GOT3 (cell line): Measurements from ENCODE around the gene FFAR2.
"Not testable (repeated sequence)": the region's sequence is repeated elsewhere in the genome, so short reads cannot be mapped to it uniquely, and the experiment has no call there.

Experiments used
- DNase-seq: peaks from one replicate; lab custom pipeline; 2025; ENCODE audit warnings: mixed read lengths; lab: John Stamatoyannopoulos, UW

Gene FFAR2

DNA sequence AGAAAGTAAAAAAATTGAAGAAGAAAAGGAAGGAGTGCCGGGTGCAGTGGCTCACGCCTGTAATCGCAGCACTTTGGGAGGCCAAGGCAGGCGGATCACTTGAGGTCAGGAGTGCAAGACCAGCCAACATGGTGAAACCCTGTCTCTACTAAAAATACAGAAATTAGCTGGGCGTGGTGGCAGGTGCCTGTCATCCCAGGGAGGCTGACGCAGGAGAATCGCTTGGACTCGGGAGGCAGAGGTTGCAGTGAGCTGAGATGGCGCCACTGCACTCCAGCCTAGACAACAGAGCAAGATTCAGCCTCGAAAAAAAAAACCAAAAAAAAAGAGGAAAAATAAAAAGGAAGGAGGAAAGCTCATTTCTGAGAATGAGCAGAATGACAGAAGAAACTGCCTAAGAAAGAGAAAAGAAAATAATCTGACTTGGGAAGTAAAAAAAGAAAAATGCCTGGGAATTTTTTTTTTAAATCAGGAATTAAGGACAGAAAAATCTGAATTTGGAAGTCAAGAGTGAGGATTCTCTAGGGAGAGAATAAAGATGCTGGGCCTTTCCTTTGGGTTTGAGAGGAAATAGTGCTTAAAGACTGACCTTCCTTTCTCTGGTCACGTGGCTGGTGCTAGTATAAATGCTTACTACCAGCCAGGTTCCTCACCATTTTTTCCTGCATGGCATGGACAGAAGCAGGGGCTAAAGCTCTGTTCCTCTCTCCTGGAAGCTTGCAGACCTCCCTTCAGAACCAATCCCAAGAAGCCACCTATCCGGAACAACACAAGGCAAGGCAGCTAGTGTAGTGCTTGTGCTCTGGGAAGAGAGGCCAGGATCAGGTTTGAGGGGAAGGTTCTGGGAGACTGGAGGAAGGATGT, at the start of gene FFAR2:
TSS of gene FFAR2 (plus strand) at position 652 of the 864 bp plus-strand sequence. CDS start 1,458 bp downstream, outside the sequence.
- no peak for DNase-seq

DNA sequence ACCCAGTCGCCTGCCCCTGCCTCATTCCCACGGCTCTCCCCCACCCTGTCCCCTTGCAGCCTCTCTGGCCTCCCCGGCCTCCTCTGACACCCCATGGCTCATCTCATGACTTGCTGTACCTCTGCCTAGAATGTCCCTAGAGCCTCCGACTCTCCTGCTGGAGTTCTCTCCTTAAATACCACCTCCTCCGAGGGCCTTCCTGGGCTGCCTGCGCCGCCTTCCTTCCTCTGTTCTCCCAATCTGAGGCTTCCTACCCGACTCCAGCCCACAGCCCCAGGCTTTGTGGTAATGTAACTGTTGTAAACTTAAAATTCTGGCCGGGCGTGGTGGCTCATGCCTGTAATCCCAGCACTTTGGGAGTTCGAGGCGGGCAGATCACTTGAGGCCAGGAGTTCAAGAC, 49.5 kb upstream of the FFAR2 start:
- DNase-seq = no peak

DNA sequence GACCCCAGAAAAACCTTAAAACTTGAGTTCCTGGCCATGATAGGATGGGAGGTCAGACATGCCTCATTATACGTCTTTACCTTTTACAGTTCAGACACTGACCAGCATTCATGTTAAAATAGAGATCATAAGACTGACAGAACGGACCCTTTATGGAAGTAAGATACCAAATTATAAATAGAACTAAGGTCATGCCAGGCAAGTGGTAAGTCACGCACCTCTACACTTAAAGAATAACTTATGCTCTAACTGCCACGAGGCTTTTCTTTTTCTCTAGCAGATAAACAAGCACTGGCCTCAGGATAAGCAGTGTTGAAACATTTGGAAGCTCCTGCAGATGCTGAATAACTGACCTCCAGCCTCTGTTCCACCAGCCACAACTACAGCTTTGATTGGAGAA, 48.8 kb upstream of the FFAR2 start:
- no peak for DNase-seq

DNA sequence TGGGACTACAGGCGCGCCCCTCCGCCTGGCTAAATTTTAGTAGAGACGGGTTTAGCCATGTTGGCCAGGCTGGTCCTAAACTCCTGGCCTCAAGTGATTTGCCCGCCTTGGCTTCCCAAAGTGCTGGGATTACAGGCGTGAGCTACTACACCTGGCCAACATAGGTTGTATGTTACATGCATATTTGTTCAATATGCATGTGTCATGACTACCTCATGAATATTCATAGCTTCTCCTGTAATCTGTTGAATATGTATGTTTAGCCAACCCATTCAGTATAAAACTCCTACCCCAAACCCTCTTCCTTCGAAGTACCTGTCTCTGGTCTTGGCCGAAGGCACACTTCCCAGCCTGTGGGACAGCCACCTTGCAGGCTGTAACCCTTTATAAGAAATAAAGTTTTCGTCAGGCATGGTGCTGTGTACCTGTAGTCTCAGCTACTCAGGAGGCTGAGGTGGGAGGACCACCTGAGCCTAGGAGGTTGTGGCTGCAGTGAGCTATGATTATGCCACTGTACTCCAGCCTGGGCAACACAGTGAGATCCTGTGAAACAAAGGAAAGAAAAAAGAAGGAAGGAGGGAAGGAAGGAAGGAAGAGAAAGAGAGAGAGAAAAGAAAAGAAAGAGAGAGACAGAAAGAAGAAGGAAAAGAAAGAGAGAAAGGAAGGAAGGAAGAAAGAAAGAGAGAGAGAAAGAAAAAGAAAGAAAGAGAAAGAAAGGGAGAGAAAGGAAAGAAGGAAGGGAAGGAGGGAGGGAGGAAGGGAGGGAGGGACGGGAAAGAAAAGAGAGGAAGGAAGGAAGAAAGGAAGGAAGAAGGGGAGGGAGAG, 47.9 kb upstream of the FFAR2 start:
- DNase-seq = no peak

DNA sequence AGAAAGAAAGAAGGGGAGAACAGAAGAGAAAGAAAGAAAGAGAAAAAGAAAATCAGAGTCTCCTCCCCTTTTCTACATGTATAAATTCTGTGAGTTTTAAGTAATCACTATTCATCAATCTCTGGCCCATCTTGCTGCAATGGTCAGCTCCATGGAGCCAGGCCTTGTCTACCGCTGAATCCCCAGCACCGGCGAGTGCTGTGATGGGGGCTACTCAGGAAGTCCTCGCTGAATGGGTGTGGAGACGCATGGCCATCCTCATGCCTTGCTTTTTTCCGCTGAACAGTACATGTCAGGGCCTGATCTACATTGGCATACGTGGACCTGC, 47.3 kb upstream of the FFAR2 start:
- no peak for DNase-seq

DNA sequence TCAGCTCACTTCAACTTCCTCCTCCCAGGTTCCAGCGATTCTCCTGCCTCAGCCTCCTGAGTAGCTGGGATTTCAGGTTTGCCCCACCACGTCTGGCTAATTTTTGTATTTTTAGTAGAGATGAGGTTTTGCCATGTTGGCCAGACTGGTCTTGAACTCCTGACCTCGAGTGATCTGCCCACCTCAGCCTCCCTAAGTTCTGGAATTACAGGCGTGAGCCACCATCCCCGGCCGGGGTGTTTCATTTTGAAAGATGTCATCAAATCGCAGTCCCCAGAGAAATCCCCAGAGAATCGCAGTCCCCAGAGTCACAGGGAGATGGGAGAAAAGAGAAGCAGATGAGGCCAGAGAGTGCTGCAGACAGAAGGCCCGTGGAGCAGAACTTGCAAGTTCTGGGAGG, 46.6 kb upstream of the FFAR2 start:
- DNase-seq = not testable (repeated sequence)

DNA sequence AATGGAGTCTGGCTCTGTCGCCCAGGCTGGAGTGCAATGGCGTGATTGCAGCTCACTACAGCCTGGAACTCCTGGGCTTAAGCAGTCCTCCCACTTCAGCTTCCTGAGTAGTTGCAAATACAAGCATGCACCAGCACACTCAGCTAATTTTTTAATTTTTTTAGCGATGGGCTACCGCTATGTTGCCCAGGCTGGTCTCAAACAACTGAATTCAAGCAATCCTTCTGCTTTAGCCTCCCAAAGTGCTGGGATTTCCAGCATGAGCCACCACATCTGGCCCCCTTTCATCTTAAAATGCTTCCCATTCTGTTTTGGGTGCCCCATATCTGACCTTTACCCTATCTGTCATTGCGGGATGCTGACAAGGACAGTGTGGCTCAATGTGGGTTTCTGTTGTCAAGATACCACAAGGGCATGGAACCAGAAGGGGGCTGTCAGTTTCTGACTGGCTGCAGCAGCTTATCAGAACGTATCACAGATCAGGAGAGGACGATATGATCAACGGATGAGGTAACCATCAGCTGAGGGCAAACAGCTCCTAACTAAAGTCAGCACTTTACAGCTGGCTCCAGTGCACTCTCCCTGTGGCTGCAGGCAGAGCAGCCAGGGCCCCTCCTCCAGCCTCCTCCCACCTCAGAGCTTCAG, 44.8 kb upstream of the FFAR2 start:
- DNase-seq = no peak

DNA sequence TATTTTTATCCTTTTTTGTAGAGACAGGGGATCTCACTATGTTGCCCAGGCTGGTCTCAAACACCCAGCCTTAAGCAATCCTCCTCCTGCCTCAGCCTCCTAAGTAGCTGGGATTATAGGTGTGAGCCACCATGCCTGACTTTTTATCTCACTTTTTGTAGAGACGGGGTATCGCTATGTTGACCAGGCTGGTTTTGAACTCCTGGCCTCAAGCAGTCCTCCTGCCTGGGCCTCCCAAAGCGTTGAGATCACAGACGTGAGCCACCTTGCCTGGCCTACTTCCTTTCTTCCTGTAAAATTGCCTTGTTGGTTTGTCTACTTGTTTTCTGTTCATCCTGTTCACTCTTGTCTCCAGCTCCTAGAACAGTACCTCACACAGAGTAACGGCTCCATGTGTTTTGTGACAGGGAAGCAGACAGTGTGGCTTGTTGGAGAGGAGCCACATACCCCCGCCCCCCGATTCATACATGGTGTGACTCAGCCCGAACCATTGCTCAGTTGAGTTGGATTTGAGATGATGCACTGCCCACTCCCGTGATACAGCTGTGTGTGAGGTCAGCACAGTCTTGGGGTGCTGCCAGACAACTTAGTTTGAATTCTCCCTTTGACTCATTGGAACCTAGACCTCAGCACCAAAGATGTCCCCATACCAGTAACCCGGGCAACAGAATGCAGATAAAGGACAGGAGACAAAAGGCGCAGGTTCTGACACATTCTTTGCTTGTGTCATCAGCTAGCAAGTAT, 43.0 kb upstream of the FFAR2 start:
- DNase-seq = peak; percentile 70

DNA sequence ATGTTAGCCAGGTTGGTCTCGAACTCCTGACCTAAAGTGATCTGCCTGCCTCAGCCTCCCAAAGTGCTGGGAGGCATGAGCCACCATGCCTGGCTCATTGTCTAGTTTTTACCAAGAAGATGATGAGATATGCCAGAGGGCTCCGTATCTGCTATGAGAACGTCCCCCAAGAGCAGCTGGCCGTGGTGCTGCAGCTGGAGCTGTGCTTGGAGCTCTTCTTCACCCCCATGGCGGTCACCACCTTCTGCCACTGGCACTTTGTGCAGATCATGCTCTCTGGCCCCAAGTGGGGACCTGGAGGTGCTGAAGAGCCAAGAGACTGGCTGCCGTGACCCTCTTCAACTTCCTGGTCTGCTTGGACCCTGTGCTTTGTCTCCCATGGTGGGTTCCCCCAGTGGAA, 40.4 kb upstream of the FFAR2 start:
- no peak for DNase-seq

DNA sequence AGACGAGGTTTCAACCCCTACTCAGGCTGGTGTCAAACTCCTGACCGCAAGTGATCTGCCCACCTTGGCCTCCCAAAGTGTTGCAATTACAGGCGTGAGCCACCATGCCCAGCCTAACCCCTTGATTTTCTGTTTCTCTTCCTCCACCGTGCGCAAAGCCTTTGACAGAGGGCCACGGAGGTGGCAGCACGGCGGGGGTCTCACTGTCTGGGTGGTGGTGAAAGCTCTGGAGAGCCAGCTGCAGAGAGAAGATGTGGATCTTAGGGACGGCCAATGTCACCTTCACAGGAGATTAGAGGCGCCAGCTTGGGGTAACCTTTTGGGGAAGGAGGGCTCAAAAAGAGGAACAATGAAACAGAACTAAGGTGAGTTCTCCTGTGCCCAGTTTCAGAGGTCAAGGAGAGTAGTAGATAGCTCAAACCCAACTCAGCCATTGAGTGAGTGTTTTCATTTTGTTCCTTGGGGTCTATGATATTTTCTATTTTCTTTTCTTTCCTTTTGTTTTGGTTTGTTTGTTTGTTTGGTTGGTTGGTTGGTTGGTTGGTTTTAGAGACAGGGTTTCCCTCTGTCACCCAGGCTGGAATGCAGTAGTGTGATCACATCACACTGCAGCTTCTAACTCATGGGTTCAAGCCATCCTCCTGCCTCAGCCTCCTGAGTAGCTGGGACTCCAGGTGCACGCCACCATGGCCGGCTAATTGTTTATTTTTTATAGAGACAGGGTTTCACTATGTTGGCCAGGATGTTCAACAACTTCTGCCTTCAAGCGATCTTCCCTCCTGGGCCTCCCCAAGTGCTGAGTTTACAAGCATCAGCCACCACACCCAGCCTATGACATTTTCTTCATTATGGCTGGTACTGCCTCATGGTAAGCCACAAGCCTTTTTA, 39.5 kb upstream of the FFAR2 start:
- no peak for DNase-seq

DNA sequence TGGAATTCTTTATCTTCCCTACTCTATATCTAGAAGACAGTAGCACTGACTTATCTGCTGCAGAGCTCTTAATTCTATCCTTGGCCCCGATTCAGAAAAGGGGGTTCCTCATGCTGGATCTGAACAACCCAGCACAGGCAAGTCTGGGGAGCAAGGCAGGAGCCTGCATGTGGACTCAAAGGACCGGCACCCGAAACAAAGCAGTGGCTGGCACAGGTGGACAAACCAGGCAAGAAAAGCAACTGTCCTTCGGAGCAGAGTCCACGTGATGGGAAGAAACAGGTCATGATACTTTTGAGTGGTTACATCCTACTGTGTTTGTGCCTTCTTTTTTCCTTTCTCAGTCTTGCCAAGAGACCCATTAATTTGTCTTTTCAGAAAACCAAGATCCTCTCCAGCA, 38.9 kb upstream of the FFAR2 start:
- DNase-seq = no peak

DNA sequence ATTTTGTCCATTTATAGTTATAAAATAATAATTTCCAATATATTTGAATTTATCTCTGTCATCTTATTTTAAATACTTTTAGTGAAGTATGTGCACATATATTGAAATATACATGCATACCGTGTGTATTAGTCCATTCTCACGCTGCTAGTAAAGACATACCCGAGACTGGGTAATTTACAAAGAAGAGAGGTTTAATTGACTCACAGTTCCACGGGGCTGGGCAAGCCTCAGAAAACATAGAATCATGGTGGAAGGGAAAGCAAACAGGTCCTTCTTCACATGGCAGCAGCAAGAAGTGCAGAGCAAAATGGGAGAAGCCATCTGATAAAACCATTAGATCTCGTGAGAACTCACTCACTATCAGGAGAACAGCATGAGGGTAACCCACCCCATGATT, 37.6 kb upstream of the FFAR2 start:
- no peak for DNase-seq

DNA sequence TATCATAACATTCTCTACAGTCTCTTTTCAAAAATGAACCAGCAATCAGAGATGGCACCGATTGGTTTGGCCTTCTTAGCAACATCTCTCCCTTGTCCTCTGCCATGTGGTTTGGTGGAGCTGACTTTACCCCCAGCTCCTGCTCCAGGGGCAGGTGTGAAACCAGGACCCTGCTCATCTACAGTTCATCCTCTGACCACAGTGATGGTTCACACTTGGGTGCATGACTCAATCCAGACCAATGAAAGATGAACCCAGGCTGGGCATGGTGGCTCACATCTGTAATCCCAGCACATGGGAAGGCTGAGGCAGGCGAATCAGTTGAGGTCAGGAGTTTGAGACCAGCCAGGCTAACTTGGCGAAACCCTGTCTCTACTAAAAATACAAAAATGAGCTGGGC, 33.6 kb upstream of the FFAR2 start:
- DNase-seq = no peak

DNA sequence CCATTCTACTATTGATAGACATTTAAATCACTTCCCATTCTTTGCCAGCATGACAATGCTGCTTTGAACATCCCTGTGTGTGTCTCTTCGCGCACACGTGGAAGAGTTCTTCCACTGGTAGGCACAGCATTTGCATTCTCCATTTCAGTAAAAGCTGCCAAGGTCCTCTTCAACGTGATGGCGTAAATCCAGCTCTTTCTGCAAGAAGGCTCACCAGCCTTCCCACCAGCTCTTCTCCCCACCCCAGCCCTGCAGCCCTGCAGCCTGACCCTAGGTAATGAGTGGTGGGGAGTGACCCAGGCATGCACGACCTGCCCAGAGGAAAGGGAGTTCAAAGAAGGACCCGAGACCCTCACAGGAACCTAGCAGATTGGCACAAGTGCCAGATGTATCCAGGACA, 31.7 kb upstream of the FFAR2 start:
- no peak for DNase-seq

DNA sequence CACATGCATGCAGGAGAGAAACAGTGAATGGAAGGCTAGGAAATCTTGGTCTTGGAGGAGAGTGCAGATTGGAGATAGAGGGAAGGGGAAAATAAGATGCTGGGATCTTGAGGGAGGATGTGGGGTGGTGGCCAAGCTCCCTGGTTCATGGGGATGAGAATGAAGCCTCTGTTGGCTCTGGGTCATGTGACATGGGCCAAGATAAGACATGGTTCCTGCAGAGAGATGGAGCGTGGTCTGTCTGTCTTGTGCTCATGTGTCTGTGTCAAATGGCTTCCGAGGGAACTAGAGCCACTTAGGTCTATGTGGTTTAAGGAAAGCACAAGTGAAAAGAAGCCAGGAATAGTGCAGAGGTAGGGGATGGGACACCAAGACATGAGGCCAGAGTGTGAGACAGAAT, 30.8 kb upstream of the FFAR2 start:
- DNase-seq = no peak

DNA sequence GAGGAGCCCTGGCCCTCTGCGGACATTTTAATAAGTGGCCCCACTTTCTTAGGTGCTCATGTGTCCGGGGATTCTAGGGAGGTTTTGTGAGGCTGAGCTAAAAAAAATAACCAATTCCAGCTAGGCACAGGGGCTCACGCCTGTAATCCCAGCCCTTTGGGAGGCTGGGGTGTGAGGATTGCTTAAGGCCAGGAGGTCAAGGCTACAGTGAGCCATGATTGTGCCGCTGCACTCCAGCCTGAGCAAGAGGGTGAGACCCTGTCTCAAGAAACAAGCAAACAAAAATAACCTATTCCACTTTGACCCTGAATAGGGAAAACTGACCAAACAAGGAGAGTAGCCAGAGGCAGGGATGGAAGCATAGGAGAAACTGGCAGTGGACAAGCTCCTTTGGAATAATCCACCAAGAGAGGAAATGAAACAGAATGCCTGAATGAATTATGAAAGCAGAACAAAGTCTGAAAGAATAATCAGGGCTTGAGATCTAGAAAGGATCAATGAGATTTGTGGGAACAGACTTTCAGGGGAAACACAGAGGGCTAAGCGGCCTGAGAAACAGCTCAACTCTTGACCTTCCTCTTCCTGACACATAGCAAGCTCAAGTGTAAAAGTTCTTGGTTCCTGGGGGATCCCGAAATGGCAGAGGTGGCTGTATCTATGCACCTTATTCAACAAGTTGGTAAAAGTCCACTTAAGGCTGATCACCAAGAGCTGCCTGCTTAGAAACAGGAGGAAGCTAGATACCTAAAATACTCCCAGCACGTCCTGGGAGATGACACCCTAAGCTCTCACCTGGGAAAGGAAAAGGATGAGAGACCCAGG, 30.1 kb upstream of the FFAR2 start:
- no peak for DNase-seq

DNA sequence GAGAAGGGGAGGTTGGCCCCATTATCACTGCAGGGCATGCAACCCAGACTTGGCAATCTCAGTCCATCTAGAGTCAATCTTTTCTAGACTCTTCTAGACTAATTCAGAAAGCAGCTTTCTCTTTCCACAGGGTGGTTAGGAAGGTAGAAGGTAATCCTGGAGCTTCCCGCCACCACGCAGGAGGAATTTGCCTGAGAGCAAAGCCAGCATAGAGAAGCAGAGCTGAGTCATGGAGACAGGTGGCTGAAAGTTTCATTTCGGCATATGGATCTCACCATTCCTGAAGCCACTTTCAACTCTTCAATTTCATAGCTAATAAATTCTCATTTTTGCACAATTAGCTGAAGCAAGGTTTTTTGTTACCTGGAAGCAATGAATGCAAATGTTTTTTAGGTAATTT, 29.0 kb upstream of the FFAR2 start:
- no peak for DNase-seq

DNA sequence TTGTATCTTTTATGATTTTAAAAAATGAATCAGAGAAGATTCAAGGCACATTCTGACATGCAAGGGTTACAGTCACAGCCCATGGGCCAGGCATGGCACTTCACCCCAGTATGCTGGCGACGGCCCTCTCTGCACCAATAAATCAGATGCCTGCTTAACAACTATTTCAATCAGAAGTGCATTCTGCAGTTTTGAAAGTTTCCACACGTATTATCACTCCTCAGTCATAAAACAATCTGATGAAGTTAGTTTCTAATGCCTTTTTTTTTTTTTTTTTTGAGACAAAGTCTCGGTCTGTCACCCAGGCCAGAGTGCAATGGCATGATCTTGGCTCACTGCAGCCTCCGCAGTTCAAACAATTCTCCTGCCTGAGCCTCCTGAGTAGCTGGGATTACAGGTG, 28.3 kb upstream of the FFAR2 start:
- DNase-seq = no peak

DNA sequence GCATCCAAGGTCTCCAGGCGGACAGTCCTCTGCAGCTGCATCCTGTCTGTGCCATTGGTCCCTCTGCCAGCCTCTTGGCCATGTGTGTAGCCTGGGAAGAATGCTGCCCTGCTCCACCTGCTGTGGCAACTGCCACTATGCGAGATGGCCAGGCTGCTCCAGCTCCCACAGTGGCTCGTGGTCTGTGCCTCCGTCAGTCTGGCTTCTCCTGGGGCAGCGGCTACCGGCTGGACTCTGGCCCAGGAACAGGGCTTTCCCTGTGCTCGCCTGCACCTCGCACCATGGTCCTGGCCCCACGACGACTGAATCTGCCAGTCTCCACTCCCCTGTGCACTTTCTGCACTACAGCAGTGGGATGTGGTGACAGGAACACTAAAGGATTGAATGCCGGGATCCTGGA, 26.7 kb upstream of the FFAR2 start:
- no peak for DNase-seq

DNA sequence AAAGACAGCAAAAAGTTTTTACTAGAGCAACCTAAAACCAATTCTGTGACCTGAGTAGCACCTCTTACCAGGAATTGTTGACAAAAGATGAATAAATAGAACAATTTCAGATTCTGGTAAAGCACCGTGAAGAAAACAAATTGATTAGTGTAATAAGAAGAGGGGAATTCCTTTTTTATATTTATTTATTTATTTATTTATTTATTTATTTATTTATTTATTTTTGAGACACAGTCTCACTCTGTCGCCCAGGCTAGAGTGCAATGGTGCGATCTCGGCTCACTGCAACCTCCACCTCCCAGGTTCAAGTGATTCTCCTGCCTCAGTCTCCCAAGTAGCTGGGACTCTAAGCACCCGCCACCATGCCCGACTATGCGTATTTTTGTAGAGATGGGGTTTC, 24.7 kb upstream of the FFAR2 start:
- not testable (repeated sequence) for DNase-seq
